ENCODE results near the gene ATXN1. TPM values are rescaled to one million over a fixed set of nuclear protein-coding genes. Genes with fewer than 3 reads are reported as not detected.
A peak's percentile ranks its signal among the peaks of the same experiment; 100 is the strongest.

The ATXN1 gene
- total RNA-seq, 1 experiment from 2014 or later, result 13.4 TPM

- in situ Hi-C loops (cut with HindIII; ENCODE audit: low pct_unique_long_range_greater_than_20kb, low sequenced_read_pairs), result no loop called here
- DNase-seq (ENCODE audit: low read depth, low spot score), result no peak
These were observed 252.3 kb downstream of the ATXN1 start for GRCh38 chr6:16508959-16509358.

- in situ Hi-C loops (cut with HindIII; ENCODE audit: low pct_unique_long_range_greater_than_20kb, low sequenced_read_pairs), result no loop called here
- DNase-seq (ENCODE audit: low read depth, low spot score), result no peak
These were observed 255.4 kb downstream of the ATXN1 start for GRCh38 chr6:16505711-16506357.

GRCh38 chr6:16504609-16505008, 256.7 kb downstream of the ATXN1 start:
- in situ Hi-C loops (cut with HindIII; ENCODE audit: low pct_unique_long_range_greater_than_20kb, low sequenced_read_pairs), result no loop called here
- no peak for DNase-seq (ENCODE audit: low read depth, low spot score)

- DNase-seq (ENCODE audit: low read depth, low spot score), result no peak
- in situ Hi-C loops (cut with HindIII; ENCODE audit: low pct_unique_long_range_greater_than_20kb, low sequenced_read_pairs), result no loop called here
These were observed 257.3 kb downstream of the ATXN1 start for GRCh38 chr6:16503970-16504415.

- no peak for DNase-seq (ENCODE audit: low read depth, low spot score)
- in situ Hi-C loops (cut with HindIII; ENCODE audit: low pct_unique_long_range_greater_than_20kb, low sequenced_read_pairs), result no loop called here
These were observed 258.0 kb downstream of the ATXN1 start for GRCh38 chr6:16503241-16503775.

GRCh38 chr6:16498957-16499356, 262.3 kb downstream of the ATXN1 start:
- in situ Hi-C loops (cut with HindIII; ENCODE audit: low pct_unique_long_range_greater_than_20kb, low sequenced_read_pairs), result no loop called here
- DNase-seq (ENCODE audit: low read depth, low spot score), result no peak

- in situ Hi-C loops (cut with HindIII; ENCODE audit: low pct_unique_long_range_greater_than_20kb, low sequenced_read_pairs), result no loop called here
- no peak for DNase-seq (ENCODE audit: low read depth, low spot score)
These were observed 263.0 kb downstream of the ATXN1 start for GRCh38 chr6:16498237-16498636.

GRCh38 chr6:16496991-16497801, 264.1 kb downstream of the ATXN1 start:
- no peak for DNase-seq (ENCODE audit: low read depth, low spot score)
- in situ Hi-C loops (cut with HindIII; ENCODE audit: low pct_unique_long_range_greater_than_20kb, low sequenced_read_pairs), result no loop called here

- DNase-seq (ENCODE audit: low read depth, low spot score), result peak; percentile 26
- in situ Hi-C loops (cut with HindIII; ENCODE audit: low pct_unique_long_range_greater_than_20kb, low sequenced_read_pairs), result no loop called here
These were observed 265.1 kb downstream of the ATXN1 start for GRCh38 chr6:16496210-16496609.

GRCh38 chr6:16494793-16495192, 266.5 kb downstream of the ATXN1 start:
- no peak for DNase-seq (ENCODE audit: low read depth, low spot score)
- in situ Hi-C loops (cut with HindIII; ENCODE audit: low pct_unique_long_range_greater_than_20kb, low sequenced_read_pairs), result no loop called here

- DNase-seq (ENCODE audit: low read depth, low spot score), result no peak
- in situ Hi-C loops (cut with HindIII; ENCODE audit: low pct_unique_long_range_greater_than_20kb, low sequenced_read_pairs), result no loop called here
These were observed 267.5 kb downstream of the ATXN1 start for GRCh38 chr6:16493802-16494201.

GRCh38 chr6:16493112-16493511, 268.1 kb downstream of the ATXN1 start:
- DNase-seq (ENCODE audit: low read depth, low spot score), result no peak
- in situ Hi-C loops (cut with HindIII; ENCODE audit: low pct_unique_long_range_greater_than_20kb, low sequenced_read_pairs), result no loop called here

- in situ Hi-C loops (cut with HindIII; ENCODE audit: low pct_unique_long_range_greater_than_20kb, low sequenced_read_pairs), result no loop called here
- DNase-seq (ENCODE audit: low read depth, low spot score), result no peak
These were observed 269.5 kb downstream of the ATXN1 start for GRCh38 chr6:16491666-16492313.

GRCh38 chr6:16490616-16491015, 270.6 kb downstream of the ATXN1 start:
- in situ Hi-C loops (cut with HindIII; ENCODE audit: low pct_unique_long_range_greater_than_20kb, low sequenced_read_pairs), result no loop called here
- no peak for DNase-seq (ENCODE audit: low read depth, low spot score)

GRCh38 chr6:16488813-16489212, 272.4 kb downstream of the ATXN1 start:
- no peak for DNase-seq (ENCODE audit: low read depth, low spot score)
- in situ Hi-C loops (cut with HindIII; ENCODE audit: low pct_unique_long_range_greater_than_20kb, low sequenced_read_pairs), result no loop called here

- in situ Hi-C loops (cut with HindIII; ENCODE audit: low pct_unique_long_range_greater_than_20kb, low sequenced_read_pairs), result no loop called here
- no peak for DNase-seq (ENCODE audit: low read depth, low spot score)
These were observed 273.1 kb downstream of the ATXN1 start for GRCh38 chr6:16487996-16488674.

- no peak for DNase-seq (ENCODE audit: low read depth, low spot score)
- in situ Hi-C loops (cut with HindIII; ENCODE audit: low pct_unique_long_range_greater_than_20kb, low sequenced_read_pairs), result no loop called here
These were observed 274.6 kb downstream of the ATXN1 start for GRCh38 chr6:16486661-16487060.

GRCh38 chr6:16483315-16483875, 277.9 kb downstream of the ATXN1 start:
- in situ Hi-C loops (cut with HindIII; ENCODE audit: low pct_unique_long_range_greater_than_20kb, low sequenced_read_pairs), result no loop called here
- no peak for DNase-seq (ENCODE audit: low read depth, low spot score)
